PC-3 (cell line): Measurements from ENCODE around the gene MAEA. TPM values are rescaled to one million over a fixed set of nuclear protein-coding genes. Genes with fewer than 3 reads are reported as not detected.

Experiments used
- ATAC-seq: fragments of 200-7000 bp; cut with Tn5 transposase; 2 replicates; pipeline ENCODE4 v1.9.1; 2020; ENCODE audit warnings: mild to moderate bottlenecking, moderate library complexity
- BruUV-seq: library from RNA; stranded (reverse); fragments of 400-500 nt; replicated peaks from 2 replicates; lab custom pipeline; 2021; lab: Mats Ljungman, UMichigan
- CTCF ChIA-PET: fragments of 300-600 bp; sonication (Branson Sonifier 250); formaldehyde crosslinking; loops from one replicate; lab custom pipeline; 2022; ENCODE audit warnings: antibody characterized with exemption; lab: Charles Lee
- POLR2A ChIA-PET: fragments of 300-600 bp; sonication (Branson Sonifier 250); formaldehyde crosslinking; loops from one replicate; lab custom pipeline; 2022; ENCODE audit warnings: antibody characterized with exemption; ENCODE audit not compliant: unreplicated experiment; lab: Charles Lee
- DNase-seq: peaks from one replicate; pipeline ENCODE4 v3.0.0-alpha.2; 2015
- H2AFZ ChIP-seq: fragments of 300-600 bp; sonication (generic); 2 replicates; pipeline ENCODE4 v1.6.0; 2016; ENCODE audit warnings: antibody characterized with exemption, low read length
- H3F3A ChIP-seq: fragments of 300-600 bp; sonication (generic); one replicate; pipeline ENCODE4 v1.6.0; 2017; ENCODE audit warnings: antibody characterized with exemption, low read length, control low read depth, mild to moderate bottlenecking; ENCODE audit not compliant: unreplicated experiment
- H3K27ac ChIP-seq: fragments of 300-600 bp; sonication (generic); 2 replicates; pipeline ENCODE4 v1.5.1; 2016; ENCODE audit warnings: mild to moderate bottlenecking, low read length
- H3K27me3 ChIP-seq: fragments of 300-600 bp; sonication (generic); 2 replicates; pipeline ENCODE4 v1.6.1; 2016; ENCODE audit warnings: low read length, mixed read lengths
- H3K36me3 ChIP-seq: fragments of 300-600 bp; sonication (generic); 2 replicates; pipeline ENCODE4 v1.6.1; 2016; ENCODE audit warnings: low read depth, mixed run types, low read length, mixed read lengths
- H3K4me1 ChIP-seq: fragments of 300-600 bp; sonication (generic); 2 replicates; pipeline ENCODE4 v1.5.1; 2016; ENCODE audit warnings: low read length; ENCODE audit not compliant: insufficient read depth
- H3K4me2 ChIP-seq: fragments of 300-600 bp; sonication (generic); 2 replicates; pipeline ENCODE4 v1.6.0; 2016; ENCODE audit warnings: low read length
- H3K4me3 ChIP-seq: fragments of 300-600 bp; sonication (generic); 2 replicates; pipeline ENCODE4 v1.5.1; 2016; ENCODE audit warnings: mild to moderate bottlenecking, low read length, mixed read lengths
- H3K79me2 ChIP-seq: fragments of 300-600 bp; sonication (generic); 2 replicates; pipeline ENCODE4 v1.6.1; 2017; ENCODE audit warnings: low read length, mixed read lengths
- H3K9ac ChIP-seq: fragments of 300-600 bp; sonication (generic); 2 replicates; pipeline ENCODE4 v1.6.0; 2016; ENCODE audit warnings: mild to moderate bottlenecking, low read length
- H3K9me2 ChIP-seq: fragments of 300-600 bp; sonication (generic); replicated peaks from 2 replicates; pipeline ENCODE4 v1.6.1; 2016; ENCODE audit warnings: mixed run types, low read length, mixed read lengths
- H3K9me3 ChIP-seq: fragments of 300-600 bp; sonication (generic); 2 replicates; pipeline ENCODE4 v1.6.1; 2016; ENCODE audit warnings: low read length, mixed read lengths
- H4K20me1 ChIP-seq: fragments of 300-600 bp; sonication (generic); 2 replicates; pipeline ENCODE4 v1.6.1; 2016; ENCODE audit warnings: low read length, mixed read lengths
- EZH2 ChIP-seq: fragments of 300-600 bp; sonication (generic); IDR thresholded peaks from one replicate; pipeline ENCODE4 v1.6.1; 2017; ENCODE audit warnings: antibody characterized with exemption, mild to moderate bottlenecking, low read length; ENCODE audit not compliant: unreplicated experiment
- EZH2phosphoT487 ChIP-seq: fragments of 300-600 bp; sonication (generic); IDR thresholded peaks from 2 replicates; pipeline ENCODE4 v1.6.1; 2018; ENCODE audit warnings: mild to moderate bottlenecking, antibody characterized with exemption, low read length, borderline replicate concordance
- intact Hi-C: fragments of 100-400 bp; cut with micrococcal nuclease; formaldehyde crosslinking; loops from 2 replicates; pipeline ENCODE4 v1.9.0; 2023
- total RNA-seq: library from RNA; depleted of rRNA; stranded (reverse); fragments of >200 nt; gene quantifications from 2 replicates; pipeline ENCODE4 v1.2.3, GENCODE V29; 2014
- TF ChIP-seq, protein P1 (sequence below): fragments of 300-600 bp; sonication (generic); conservative IDR thresholded peaks from 2 replicates; pipeline ENCODE4 v1.5.1; 2017; ENCODE audit warnings: antibody characterized with exemption, low read depth, mild to moderate bottlenecking, low read length

MAEA gene
- total RNA-seq, 1 experiment from 2014 or later = 48.1 TPM

DNA sequence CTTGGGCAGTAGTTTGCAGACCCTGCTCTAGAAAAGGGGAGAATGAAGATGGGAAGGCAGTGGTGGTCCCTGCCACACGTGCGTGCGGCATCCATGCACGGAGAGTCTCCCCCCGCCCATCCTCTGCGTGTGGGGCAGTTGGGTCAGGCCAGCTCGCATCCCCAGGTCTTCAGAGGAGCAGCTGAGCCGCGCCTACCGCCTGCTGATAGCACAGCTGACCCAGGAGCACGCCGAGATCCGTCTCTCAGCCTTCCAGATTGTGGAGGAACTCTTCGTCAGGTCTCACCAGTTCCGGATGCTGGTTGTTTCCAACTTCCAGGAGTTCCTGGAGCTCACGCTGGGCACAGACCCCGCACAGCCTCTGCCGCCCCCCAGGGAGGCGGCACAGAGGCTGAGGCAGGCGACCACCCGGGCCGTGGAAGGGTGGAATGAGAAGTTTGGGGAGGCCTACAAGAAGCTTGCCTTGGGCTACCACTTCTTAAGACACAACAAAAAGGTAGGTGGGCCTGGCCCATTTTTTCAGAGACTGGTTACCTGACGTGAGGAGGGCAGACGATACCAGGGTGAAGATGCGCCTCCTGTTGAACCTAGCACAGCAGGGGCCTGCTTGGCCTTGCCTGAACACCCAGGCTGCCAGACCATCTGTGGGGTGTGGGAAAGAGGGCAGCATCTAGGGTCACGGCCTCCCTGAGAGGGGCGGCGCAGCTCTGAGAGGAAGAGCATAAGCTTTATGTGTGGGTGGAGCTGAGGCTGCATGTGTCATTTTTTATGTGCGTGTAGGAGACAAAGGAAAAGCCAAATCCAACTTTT is 59.9 kb downstream of the MAEA start:
- DNase-seq (no peak), ATAC-seq (no peak)
- Histone ChIP-seq H2AFZ (peak overlapping the region; percentile 64), H3K79me2 (peaks cover 34% of the 10 kb centered on the region), H3K4me2 (peak overlapping the region; percentile 90), H3K27me3 (no peaks in the 10 kb centered on the region), H3K36me3 (no peaks in the 10 kb centered on the region), H3K4me1 (peaks cover 26% of the 10 kb centered on the region), H3K9me2 (no peaks in the 10 kb centered on the region), H3F3A (no peaks in the 10 kb centered on the region), H3K9ac (0 out of 2 replicates have a peak overlapping the region, but pooled peaks have one; percentile 85), H4K20me1 (no peaks in the 10 kb centered on the region), H3K27ac (no peak overlapping the region), H3K4me3 (peak overlapping the region; percentile 73), H3K9me3 (no peaks in the 10 kb centered on the region)
- ChIA-PET CTCF (no interaction called here), POLR2A (no interaction called here)
- BruUV-seq = no TSS peak
- TF ChIP-seq, protein P1, sequence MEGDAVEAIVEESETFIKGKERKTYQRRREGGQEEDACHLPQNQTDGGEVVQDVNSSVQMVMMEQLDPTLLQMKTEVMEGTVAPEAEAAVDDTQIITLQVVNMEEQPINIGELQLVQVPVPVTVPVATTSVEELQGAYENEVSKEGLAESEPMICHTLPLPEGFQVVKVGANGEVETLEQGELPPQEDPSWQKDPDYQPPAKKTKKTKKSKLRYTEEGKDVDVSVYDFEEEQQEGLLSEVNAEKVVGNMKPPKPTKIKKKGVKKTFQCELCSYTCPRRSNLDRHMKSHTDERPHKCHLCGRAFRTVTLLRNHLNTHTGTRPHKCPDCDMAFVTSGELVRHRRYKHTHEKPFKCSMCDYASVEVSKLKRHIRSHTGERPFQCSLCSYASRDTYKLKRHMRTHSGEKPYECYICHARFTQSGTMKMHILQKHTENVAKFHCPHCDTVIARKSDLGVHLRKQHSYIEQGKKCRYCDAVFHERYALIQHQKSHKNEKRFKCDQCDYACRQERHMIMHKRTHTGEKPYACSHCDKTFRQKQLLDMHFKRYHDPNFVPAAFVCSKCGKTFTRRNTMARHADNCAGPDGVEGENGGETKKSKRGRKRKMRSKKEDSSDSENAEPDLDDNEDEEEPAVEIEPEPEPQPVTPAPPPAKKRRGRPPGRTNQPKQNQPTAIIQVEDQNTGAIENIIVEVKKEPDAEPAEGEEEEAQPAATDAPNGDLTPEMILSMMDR = no peak
- TF ChIP-seq EZH2 (no peak), EZH2phosphoT487 (no peak)
- intact Hi-C loops = loop anchor here (5.0 kb wide), 1 partner anchor 62 kb away; the partner anchor contains the start of gene MAEA

DNA sequence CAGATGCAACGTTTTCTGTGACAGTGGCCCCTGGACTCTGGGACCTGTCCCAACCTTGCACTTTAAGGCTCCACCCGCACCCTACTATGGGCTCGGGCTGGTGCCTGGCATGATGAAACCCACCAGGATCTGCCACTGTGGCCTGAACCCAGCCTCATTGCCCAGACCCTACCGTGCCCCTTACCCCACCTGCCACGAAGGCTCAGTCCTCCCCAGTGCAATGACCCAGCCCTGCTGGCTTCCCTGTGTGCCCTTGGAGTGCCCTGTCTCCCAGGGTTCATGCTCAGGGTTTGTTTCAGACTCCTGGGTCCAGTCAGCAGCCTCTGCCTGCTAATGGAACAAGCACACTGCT is 60.5 kb downstream of the MAEA start:
- BruUV-seq = no TSS peak
- Histone ChIP-seq H3K9me2 (no peaks in the 10 kb centered on the region), H2AFZ (no peak overlapping the region), H3K79me2 (peaks cover 34% of the 10 kb centered on the region), H3K27me3 (no peaks in the 10 kb centered on the region), H3K36me3 (no peaks in the 10 kb centered on the region), H3K4me2 (no peak overlapping the region), H3K9me3 (no peaks in the 10 kb centered on the region), H3K4me3 (no peak overlapping the region), H3K4me1 (peaks cover 21% of the 10 kb centered on the region), H3K27ac (no peak overlapping the region), H3K9ac (no peak overlapping the region), H4K20me1 (no peaks in the 10 kb centered on the region), H3F3A (no peaks in the 10 kb centered on the region)
- ATAC-seq (no peak), DNase-seq (no peak)
- TF ChIP-seq EZH2 (no peak), EZH2phosphoT487 (no peak)
- TF ChIP-seq, protein P1 = no peak
- CTCF ChIA-PET = no interaction called here
- intact Hi-C loops = no loop called here
- POLR2A ChIA-PET = no interaction called here
